Right ventricle myocardium inferior (tissue), 1 donor: ENCODE results near the gene XCR1. TPM values are rescaled to one million over a fixed set of nuclear protein-coding genes. Genes with fewer than 3 reads are reported as not detected.
"Not testable (repeated sequence)": the region's sequence is repeated elsewhere in the genome, so short reads cannot be mapped to it uniquely, and the experiment has no call there.

Source experiments
- ATAC-seq: fragments of 200-7000 bp; cut with Tn5 transposase; one replicate; pipeline ENCODE4 v1.9.1; 2020; ENCODE audit warnings: mild to moderate bottlenecking, moderate library complexity
- DNase-seq: peaks from one replicate; pipeline ENCODE4 v3.0.0; 2021; ENCODE audit errors: missing footprints
- intact Hi-C: fragments of 100-400 bp; cut with DNase I; formaldehyde crosslinking; loops from one replicate; pipeline ENCODE4 v1.11.0; 2022
- total RNA-seq: library from RNA; stranded (reverse); fragmentation: NEBNext Ultra II Directional; extraction: Animal tissue kit (Norgen Biotek cat#: 25700); gene quantifications from one replicate; pipeline ENCODE4 v1.2.1, GENCODE V29; 2021
- donor health status: DM: no; HTN: yes; CAD: no; lungs with severe emphysema.

XCR1 gene
- total RNA-seq, 1 donor from 2014 or later: not detected

- intact Hi-C loops, DNase-seq, ATAC-seq: not testable (repeated sequence)
Observed at GRCh38 chr3:46053265-46053664, 26.0 kb upstream of the XCR1 start.

GRCh38 chr3:46052531-46052930 lies 25.2 kb upstream of the XCR1 start:
- DNase-seq: no peak
- intact Hi-C loops: no loop called here
- ATAC-seq: no peak

- DNase-seq (no peak), ATAC-seq (no peak)
- intact Hi-C loops: no loop called here
Observed at GRCh38 chr3:46049093-46049492, 21.8 kb upstream of the XCR1 start.

GRCh38 chr3:46046231-46046630 lies 18.9 kb upstream of the XCR1 start:
- DNase-seq, ATAC-seq, intact Hi-C loops: not testable (repeated sequence)

GRCh38 chr3:46038916-46039315 lies 11.6 kb upstream of the XCR1 start:
- ATAC-seq: no peak
- DNase-seq: no peak
- intact Hi-C loops: no loop called here

- ATAC-seq, intact Hi-C loops, DNase-seq: not testable (repeated sequence)
Observed at GRCh38 chr3:46038071-46038470, 10.8 kb upstream of the XCR1 start.

- DNase-seq (no peak), ATAC-seq (no peak)
- intact Hi-C loops: no loop called here
Observed at GRCh38 chr3:46036191-46036590, 8.9 kb upstream of the XCR1 start.

GRCh38 chr3:46031747-46032146 lies 4.5 kb upstream of the XCR1 start:
- intact Hi-C loops: no loop called here
- DNase-seq: no peak
- ATAC-seq: no peak

- intact Hi-C loops: no loop called here
Observed at GRCh38 chr3:46031269-46031668, 4.0 kb upstream of the XCR1 start.

GRCh38 chr3:46030626-46031025 lies 3.3 kb upstream of the XCR1 start:
- DNase-seq: no peak
- no peak for ATAC-seq
- intact Hi-C loops: no loop called here

More at GRCh38 chr3:46031269-46031668, 4.0 kb upstream of the XCR1 start:
- DNase-seq (no peak), ATAC-seq (no peak)

- intact Hi-C loops: no loop called here
- DNase-seq (no peak), ATAC-seq (no peak)
Observed at GRCh38 chr3:46029953-46030543, 2.8 kb upstream of the XCR1 start.

- ATAC-seq (no peak), DNase-seq (no peak)
- intact Hi-C loops: no loop called here
Observed at GRCh38 chr3:46027736-46028397, 584 bp upstream of the XCR1 start.

GRCh38 chr3:46025139-46025538 lies 2.1 kb downstream of the XCR1 start:
- ATAC-seq: no peak
- intact Hi-C loops: no loop called here
- no peak for DNase-seq

GRCh38 chr3:46024131-46024530 lies 3.2 kb downstream of the XCR1 start:
- ATAC-seq (no peak), DNase-seq (no peak)
- intact Hi-C loops: no loop called here

GRCh38 chr3:46022909-46023785 lies 4.1 kb downstream of the XCR1 start:
- ATAC-seq: no peak
- DNase-seq: no peak
- intact Hi-C loops: no loop called here

GRCh38 chr3:46021516-46021915 lies 5.8 kb downstream of the XCR1 start:
- intact Hi-C loops: no loop called here
- DNase-seq (no peak), ATAC-seq (no peak)

- ATAC-seq (no peak), DNase-seq (no peak)
- intact Hi-C loops: no loop called here
Observed at GRCh38 chr3:46020766-46021510, 6.3 kb downstream of the XCR1 start.

GRCh38 chr3:46019707-46020106 lies 7.6 kb downstream of the XCR1 start:
- DNase-seq (no peak), ATAC-seq (no peak)
- intact Hi-C loops: no loop called here

GRCh38 chr3:46017720-46018119 lies 9.6 kb downstream of the XCR1 start:
- DNase-seq: no peak
- intact Hi-C loops: no loop called here
- peak; percentile 23 for ATAC-seq
